A673 (cell line): Measurements from ENCODE around the gene TLE1. TPM values are rescaled to one million over a fixed set of nuclear protein-coding genes. Genes with fewer than 3 reads are reported as not detected.
"Not testable (repeated sequence)": the region's sequence is repeated elsewhere in the genome, so short reads cannot be mapped to it uniquely, and the experiment has no call there.

Source experiments
- BruUV-seq: library from RNA; stranded (reverse); fragments of 400-500 nt; replicated peaks from 2 replicates; lab custom pipeline; 2021; lab: Mats Ljungman, UMichigan
- CTCF ChIA-PET: fragments of 300-600 bp; sonication (Branson Sonifier 250); formaldehyde crosslinking; loops from one replicate; lab custom pipeline; 2022; ENCODE audit warnings: antibody characterized with exemption; lab: Charles Lee
- POLR2A ChIA-PET: fragments of 300-600 bp; sonication (Branson Sonifier 250); formaldehyde crosslinking; loops from one replicate; lab custom pipeline; 2022; ENCODE audit warnings: antibody characterized with exemption; ENCODE audit not compliant: low non-redundant PET; lab: Charles Lee
- DNase-seq: peaks from one replicate; pipeline ENCODE4 v3.0.0-alpha.2; 2015; ENCODE audit warnings: low spot score
- H3K27ac ChIP-seq: fragments of 200-600 bp; sonication (generic); 2 replicates; pipeline ENCODE4 v1.5.1; 2016; ENCODE audit warnings: mixed run types, low read depth, mild to moderate bottlenecking, mixed read lengths, antibody characterized with exemption, low read length; ENCODE audit not compliant: poor library complexity, severe bottlenecking
- H3K27me3 ChIP-seq: fragments of 200-600 bp; sonication (generic); replicated peaks from 2 replicates; pipeline ENCODE4 v1.6.1; 2017; ENCODE audit warnings: mixed run types, low read depth, mild to moderate bottlenecking, mixed read lengths, antibody characterized with exemption, low read length; ENCODE audit not compliant: insufficient read depth, poor library complexity
- H3K36me3 ChIP-seq: fragments of 200-600 bp; sonication (generic); 2 replicates; pipeline ENCODE4 v1.6.1; 2016; ENCODE audit warnings: mixed run types, mild to moderate bottlenecking, mixed read lengths, antibody characterized with exemption, low read length; ENCODE audit not compliant: insufficient read depth, poor library complexity, severe bottlenecking
- H3K4me1 ChIP-seq: fragments of 200-600 bp; sonication (generic); 2 replicates; pipeline ENCODE4 v1.6.1; 2017; ENCODE audit warnings: mixed run types, mild to moderate bottlenecking, mixed read lengths, antibody characterized with exemption, low read length; ENCODE audit not compliant: insufficient read depth, poor library complexity, severe bottlenecking
- H3K4me3 ChIP-seq: fragments of 200-600 bp; sonication (generic); 2 replicates; pipeline ENCODE4 v1.5.1; 2016; ENCODE audit warnings: low read depth, mixed run types, mild to moderate bottlenecking, mixed read lengths, low read length; ENCODE audit not compliant: poor library complexity, severe bottlenecking
- H3K9me3 ChIP-seq: fragments of 200-600 bp; sonication (generic); 2 replicates; pipeline ENCODE4 v1.6.1; 2016; ENCODE audit warnings: mixed run types, low read depth, mild to moderate bottlenecking, mixed read lengths, antibody characterized with exemption, low read length; ENCODE audit not compliant: poor library complexity, severe bottlenecking
- EZH2 ChIP-seq: fragments of 200-600 bp; sonication (generic); IDR thresholded peaks from 2 replicates; pipeline ENCODE4 v1.6.1; 2017; ENCODE audit warnings: borderline replicate concordance, low read depth, mild to moderate bottlenecking, mixed read lengths, antibody characterized with exemption, low read length; ENCODE audit not compliant: poor library complexity, severe bottlenecking
- intact Hi-C: fragments of 100-400 bp; cut with micrococcal nuclease; formaldehyde crosslinking; loops from one replicate; pipeline ENCODE4 v1.10.0; 2022; ENCODE audit not compliant: unreplicated experiment
- total RNA-seq: library from RNA; stranded (reverse); gene quantifications from 2 replicates; pipeline ENCODE4 v1.2.3, GENCODE V29; 2021
- TF ChIP-seq, protein P1 (sequence below): fragments of 300-800, 200-600 bp; sonication (generic); conservative IDR thresholded peaks from 2 replicates; pipeline ENCODE4 v1.5.1; 2017; ENCODE audit warnings: low read depth, mild to moderate bottlenecking, antibody characterized with exemption, low read length, moderate library complexity, mixed read lengths

The TLE1 gene
- total RNA-seq, 1 experiment from 2014 or later = 2.2 TPM

DNA sequence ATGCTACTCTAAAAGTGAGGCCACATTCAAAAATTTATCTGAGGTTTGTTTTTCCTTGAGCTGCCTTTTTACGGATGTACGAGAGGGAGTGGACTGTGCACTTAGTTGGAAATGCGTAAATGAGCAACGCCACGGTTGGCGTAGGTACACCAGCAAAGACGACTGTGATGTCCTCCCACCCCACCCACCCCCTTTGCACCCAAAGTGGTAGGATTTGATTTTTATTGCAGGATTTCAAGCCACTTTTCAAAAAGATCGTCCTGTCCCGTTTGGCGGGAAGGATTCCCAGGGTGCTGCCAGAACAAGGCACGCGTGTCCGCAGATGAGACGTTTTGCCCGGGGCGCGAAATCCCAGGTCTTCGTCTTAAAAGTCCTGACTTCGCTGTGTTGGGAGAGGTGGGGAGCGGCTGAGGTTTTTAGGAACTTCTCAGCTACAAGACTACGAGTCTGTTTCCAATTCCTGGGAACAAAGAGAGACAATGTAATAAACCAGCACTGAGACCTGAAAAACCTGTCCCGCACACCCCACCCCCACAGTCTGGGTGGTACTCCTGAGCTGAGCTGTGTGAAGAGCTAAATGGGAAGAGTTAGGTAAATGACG is 1.0 kb upstream of the TLE1 start:
- CTCF ChIA-PET = interaction anchor here (0.6 kb wide), 1 partner anchor 133 kb away, joined by 17 read pairs; no protein-coding TSS in a partner anchor
- BruUV-seq = no TSS peak
- no peak for DNase-seq
- intact Hi-C loops = no loop called here
- TF ChIP-seq, protein P1, sequence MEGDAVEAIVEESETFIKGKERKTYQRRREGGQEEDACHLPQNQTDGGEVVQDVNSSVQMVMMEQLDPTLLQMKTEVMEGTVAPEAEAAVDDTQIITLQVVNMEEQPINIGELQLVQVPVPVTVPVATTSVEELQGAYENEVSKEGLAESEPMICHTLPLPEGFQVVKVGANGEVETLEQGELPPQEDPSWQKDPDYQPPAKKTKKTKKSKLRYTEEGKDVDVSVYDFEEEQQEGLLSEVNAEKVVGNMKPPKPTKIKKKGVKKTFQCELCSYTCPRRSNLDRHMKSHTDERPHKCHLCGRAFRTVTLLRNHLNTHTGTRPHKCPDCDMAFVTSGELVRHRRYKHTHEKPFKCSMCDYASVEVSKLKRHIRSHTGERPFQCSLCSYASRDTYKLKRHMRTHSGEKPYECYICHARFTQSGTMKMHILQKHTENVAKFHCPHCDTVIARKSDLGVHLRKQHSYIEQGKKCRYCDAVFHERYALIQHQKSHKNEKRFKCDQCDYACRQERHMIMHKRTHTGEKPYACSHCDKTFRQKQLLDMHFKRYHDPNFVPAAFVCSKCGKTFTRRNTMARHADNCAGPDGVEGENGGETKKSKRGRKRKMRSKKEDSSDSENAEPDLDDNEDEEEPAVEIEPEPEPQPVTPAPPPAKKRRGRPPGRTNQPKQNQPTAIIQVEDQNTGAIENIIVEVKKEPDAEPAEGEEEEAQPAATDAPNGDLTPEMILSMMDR = no peak
- no peak for TF ChIP-seq EZH2
- peak overlapping the region; percentile 22 for H3K4me3 ChIP-seq
- no peaks in the 10 kb centered on the region for H3K36me3 ChIP-seq
- H3K27me3 ChIP-seq = peaks cover 41% of the 10 kb centered on the region
- H3K9me3 ChIP-seq = no peaks in the 10 kb centered on the region
- POLR2A ChIA-PET = no interaction called here
- H3K4me1 ChIP-seq = no peaks in the 10 kb centered on the region
- no peak overlapping the region for H3K27ac ChIP-seq

DNA sequence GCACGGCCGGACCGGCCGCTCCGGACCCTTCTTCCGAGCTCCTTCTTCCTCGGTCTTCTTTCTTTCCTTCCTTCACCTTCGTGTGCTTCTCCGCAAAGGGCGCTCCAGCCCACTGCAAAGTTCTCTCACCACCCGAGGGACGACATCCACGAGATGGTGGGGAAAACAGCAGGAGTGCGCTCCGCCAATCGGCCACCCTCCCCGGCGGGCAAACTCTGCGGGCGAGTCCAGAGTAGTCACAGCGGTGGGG is 329 bp downstream of the TLE1 start:
- H3K9me3 ChIP-seq, POLR2A ChIA-PET, H3K27ac ChIP-seq, H3K36me3 ChIP-seq, BruUV-seq, CTCF ChIA-PET, DNase-seq, H3K4me1 ChIP-seq: not testable (repeated sequence)
- peaks cover 41% of the 10 kb centered on the region for H3K27me3 ChIP-seq
- intact Hi-C loops = loop anchor here (2.0 kb wide), 1 partner anchor 166 kb away; no protein-coding TSS in a partner anchor
- H3K4me3 ChIP-seq = peak overlapping the region; percentile 40

DNA sequence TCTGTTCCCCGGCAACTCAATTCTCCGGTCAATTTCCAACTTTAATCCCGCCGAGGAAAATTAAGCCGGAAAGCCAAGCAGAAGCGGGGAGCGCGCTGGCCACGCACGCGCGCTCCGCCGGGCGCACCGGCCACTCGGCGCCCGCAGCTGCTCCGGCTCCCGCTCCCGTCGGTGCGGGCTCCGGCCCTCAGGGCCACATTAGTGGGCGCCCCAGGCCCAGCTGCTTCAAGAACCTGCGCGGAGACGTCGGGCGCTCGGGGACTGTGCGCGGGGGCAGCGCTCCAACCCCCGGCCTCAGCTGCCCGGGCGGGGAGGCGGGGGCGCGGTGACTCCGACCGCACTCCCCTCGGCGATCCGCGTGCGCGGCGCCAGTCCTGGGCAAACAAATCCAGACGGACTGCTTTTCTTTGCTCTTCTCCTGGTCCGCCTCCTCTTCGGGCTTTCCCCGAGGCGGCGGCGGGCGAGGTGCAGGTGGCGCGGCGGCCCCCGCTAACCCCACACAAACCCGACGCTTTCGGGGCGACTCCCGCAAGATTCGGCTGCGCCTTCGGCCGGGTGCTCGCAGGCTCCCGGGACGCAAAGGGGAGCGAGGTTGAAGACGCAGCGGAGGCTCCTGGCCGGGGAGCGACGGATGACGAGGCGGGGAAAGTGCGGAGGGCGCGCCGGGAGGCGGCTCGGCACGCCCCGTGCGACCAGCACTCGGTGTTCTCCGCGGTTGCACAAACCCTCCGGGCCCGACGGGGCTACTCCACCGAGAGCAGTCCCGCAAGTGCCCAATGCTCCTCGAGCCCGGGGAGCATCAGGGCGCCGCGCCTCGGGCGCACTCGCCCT is 870 bp downstream of the TLE1 start:
- Histone ChIP-seq H3K27me3 (peaks cover 41% of the 10 kb centered on the region), H3K4me3 (peak overlapping the region; percentile 40)
- H3K9me3 ChIP-seq, H3K27ac ChIP-seq, H3K4me1 ChIP-seq, POLR2A ChIA-PET, CTCF ChIA-PET, H3K36me3 ChIP-seq, BruUV-seq: not testable (repeated sequence)
- DNase-seq = peak; percentile 9
- intact Hi-C loops = loop anchor here (2.0 kb wide), 1 partner anchor 166 kb away; no protein-coding TSS in a partner anchor

DNA sequence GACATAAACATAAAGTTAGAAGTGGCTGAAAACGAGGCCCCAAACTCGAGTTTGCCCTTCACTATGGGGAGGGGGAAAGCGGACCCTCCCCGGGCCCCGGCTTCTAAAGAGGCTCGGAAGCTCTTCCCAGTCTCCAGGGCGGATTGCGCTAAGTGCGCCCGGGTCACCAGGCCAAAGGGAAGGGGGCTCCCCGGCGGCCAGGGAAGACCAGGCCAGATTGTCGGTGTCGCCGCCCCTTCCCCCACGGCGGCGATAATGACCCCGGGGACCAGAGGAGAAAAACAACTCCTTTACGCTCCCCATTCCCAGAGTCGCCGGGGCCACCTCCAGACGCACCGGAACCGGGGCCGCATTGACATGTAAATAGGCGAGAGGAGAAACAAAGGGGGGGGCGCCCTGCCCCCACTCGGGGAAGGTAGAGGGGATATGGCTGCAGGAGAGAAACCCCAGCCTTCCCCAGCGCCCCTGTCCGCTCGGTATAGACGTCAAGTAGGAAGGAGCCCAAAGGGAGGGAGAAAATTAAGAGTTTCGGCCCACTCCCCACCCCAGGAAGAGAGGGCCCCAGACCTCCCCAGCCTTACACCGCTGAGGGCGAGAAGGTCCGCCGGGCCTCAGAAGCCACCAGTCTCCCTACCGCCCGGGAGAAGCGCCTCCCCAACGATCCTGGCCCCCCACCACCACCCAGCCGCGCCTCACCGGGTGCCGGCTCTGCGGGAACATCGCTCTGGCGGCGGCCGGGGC is 1.7 kb downstream of the TLE1 start:
- ChIA-PET POLR2A (interaction anchor here (0.6 kb wide), 1 partner anchor 1057 kb away, joined by 4 read pairs; no protein-coding TSS in a partner anchor), CTCF (no interaction called here)
- H3K9me3 ChIP-seq = no peaks in the 10 kb centered on the region
- no TSS peak for BruUV-seq
- peaks cover 41% of the 10 kb centered on the region for H3K27me3 ChIP-seq
- DNase-seq = peak; percentile 4
- no peaks in the 10 kb centered on the region for H3K36me3 ChIP-seq
- H3K27ac ChIP-seq = no peak overlapping the region
- peak overlapping the region; percentile 40 for H3K4me3 ChIP-seq
- TF ChIP-seq EZH2 = peak; percentile 60
- TF ChIP-seq, protein P1 = no peak
- intact Hi-C loops = loop anchor here (2.0 kb wide), 1 partner anchor 165 kb away; no protein-coding TSS in a partner anchor
- H3K4me1 ChIP-seq = no peaks in the 10 kb centered on the region
